ENCODE results near the gene STK40. TPM values are rescaled to one million over a fixed set of nuclear protein-coding genes. Genes with fewer than 3 reads are reported as not detected.

The STK40 gene
- total RNA-seq, 2 experiments from 2014 or later, result 43.8 to 83.9 TPM

DNA sequence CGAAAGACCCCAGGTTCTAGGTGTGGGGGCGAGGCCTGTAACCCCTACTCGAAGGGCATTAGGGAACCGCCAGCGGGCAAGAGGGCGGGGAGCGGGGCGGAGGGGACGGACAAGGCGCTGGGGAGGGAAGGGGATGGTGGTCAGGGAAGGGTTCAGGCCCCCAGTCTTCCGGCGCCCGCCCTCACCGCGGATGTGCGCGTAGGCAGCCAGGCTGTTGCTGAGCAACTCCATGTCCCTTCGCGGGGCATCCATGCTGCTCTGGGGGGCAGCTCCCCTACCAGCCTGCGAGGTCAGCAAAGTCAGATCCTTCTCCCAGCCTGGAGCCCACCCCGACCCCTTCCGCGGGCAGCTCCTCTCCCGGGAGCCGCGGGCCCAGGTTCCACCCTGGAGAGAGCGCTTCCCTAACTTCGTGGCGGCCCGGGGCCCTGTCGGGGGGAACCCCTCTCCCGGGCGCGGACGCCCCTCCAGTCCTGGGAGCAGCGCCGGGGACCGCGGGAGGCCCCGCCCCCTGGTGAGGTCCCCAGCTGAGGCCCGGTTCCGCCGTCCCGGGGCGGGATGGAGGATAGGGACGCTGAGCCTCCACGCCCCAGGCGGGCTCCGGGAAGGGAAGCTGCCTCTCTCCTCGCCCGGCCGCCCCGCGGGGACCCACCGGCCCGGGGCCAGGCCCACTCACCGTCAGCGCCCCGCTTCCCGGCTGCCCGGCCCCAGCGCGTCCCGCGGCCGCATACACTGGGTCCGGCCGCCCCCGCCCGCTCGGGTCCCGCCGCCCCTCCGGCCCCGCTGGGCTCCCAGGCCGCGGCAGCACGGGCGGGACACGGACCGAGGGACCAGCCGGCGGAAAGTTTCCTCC is 62.7 kb downstream of the STK40 start:
- Histone ChIP-seq H3K36me3 (ENCODE audit: insufficient read depth, low read length) (no peaks in the 10 kb centered on the region), H3K79me2 (ENCODE audit: insufficient read depth, low read depth, low read length) (no peaks in the 10 kb centered on the region), H3K4me2 (ENCODE audit: low read length) (peak overlapping the region; percentile 61), H3K9me3 (ENCODE audit: low read length) (no peaks in the 10 kb centered on the region), H3K27ac (ENCODE audit: low read depth, low read length, poor library complexity, severe bottlenecking) (no peak overlapping the region), H3K4me3 (ENCODE audit: low read depth, low read length, poor library complexity, severe bottlenecking) (peak overlapping the region; percentile 56), H3K9me2 (ENCODE audit: insufficient read depth, low read length) (no peaks in the 10 kb centered on the region), H3K4me1 (ENCODE audit: insufficient read depth, low read length, poor library complexity, severe bottlenecking) (peaks cover 28% of the 10 kb centered on the region), H4K20me1 (ENCODE audit: insufficient read depth, low read length) (no peaks in the 10 kb centered on the region), H2AFZ (ENCODE audit: low read length) (0 out of 2 replicates have a peak overlapping the region, but pooled peaks have one; percentile 42)
- POLR2A ChIA-PET, result interaction anchor here (0.6 kb wide), 1 partner anchor 137 kb away, joined by 3 read pairs; no protein-coding TSS in a partner anchor
- no TSS peak for BruUV-seq (replicated peaks)
- intact Hi-C loops (cut with micrococcal nuclease; ENCODE audit: unreplicated experiment), result no loop called here
- DNase-seq (ENCODE audit: low spot score), result no peak
- TF ChIP-seq, protein P1, sequence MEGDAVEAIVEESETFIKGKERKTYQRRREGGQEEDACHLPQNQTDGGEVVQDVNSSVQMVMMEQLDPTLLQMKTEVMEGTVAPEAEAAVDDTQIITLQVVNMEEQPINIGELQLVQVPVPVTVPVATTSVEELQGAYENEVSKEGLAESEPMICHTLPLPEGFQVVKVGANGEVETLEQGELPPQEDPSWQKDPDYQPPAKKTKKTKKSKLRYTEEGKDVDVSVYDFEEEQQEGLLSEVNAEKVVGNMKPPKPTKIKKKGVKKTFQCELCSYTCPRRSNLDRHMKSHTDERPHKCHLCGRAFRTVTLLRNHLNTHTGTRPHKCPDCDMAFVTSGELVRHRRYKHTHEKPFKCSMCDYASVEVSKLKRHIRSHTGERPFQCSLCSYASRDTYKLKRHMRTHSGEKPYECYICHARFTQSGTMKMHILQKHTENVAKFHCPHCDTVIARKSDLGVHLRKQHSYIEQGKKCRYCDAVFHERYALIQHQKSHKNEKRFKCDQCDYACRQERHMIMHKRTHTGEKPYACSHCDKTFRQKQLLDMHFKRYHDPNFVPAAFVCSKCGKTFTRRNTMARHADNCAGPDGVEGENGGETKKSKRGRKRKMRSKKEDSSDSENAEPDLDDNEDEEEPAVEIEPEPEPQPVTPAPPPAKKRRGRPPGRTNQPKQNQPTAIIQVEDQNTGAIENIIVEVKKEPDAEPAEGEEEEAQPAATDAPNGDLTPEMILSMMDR (conservative IDR thresholded peaks at IDR 0.05; ENCODE audit: low read length), result no peak
- no peak for TF ChIP-seq EZH2phosphoT487 (IDR thresholded peaks at IDR 0.05; ENCODE audit: borderline replicate concordance, low read depth, low read length)
- CTCF ChIA-PET (ENCODE audit: unreplicated experiment), result no interaction called here

DNA sequence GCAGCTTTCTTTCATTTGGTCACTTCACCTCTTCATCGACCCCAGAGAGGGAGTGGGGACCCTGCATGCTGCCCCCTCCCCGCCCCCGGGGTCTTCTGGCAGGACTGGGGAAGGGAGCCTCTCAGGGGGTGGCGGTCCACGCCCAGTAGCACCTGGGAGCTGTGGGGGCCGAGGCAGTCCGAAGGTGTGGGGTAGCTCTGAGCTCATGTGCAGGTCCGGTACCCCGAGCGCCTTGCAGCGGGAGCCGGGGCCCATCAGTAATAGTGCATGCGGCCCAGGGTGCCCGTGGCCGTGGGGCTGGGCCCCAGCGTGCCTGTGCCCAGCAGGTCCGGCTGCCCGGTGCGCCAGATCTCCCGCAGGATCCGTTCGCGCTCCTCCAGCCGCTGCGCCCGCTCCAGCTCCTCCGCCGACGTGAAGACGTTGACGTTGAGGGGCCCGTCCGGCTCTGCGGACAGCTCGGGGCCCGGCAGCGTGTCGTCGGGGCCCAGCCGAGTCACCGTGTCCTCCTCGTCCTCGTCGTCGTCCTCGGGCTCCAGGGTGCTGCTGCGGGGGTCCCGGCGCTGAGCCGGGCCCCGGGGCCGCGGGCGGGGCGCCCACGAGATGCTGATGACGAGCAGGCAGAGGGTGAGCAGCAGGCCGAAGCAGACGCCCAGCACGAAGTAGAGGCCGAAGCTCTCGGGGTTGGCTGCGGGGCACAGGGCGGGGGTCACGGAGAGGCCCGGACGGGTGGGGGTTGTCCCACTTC is 63.5 kb downstream of the STK40 start:
- BruUV-seq (replicated peaks), result no TSS peak
- intact Hi-C loops (cut with micrococcal nuclease; ENCODE audit: unreplicated experiment), result no loop called here
- DNase-seq (ENCODE audit: low spot score), result no peak

More for the DNA sequence above, 63.5 kb downstream of the STK40 start:
- Histone ChIP-seq H3K4me1 (ENCODE audit: insufficient read depth, low read length, poor library complexity, severe bottlenecking) (peaks cover 26% of the 10 kb centered on the region), H3K79me2 (ENCODE audit: insufficient read depth, low read depth, low read length) (no peaks in the 10 kb centered on the region), H3K36me3 (ENCODE audit: insufficient read depth, low read length) (no peaks in the 10 kb centered on the region), H4K20me1 (ENCODE audit: insufficient read depth, low read length) (no peaks in the 10 kb centered on the region), H3K27ac (ENCODE audit: low read depth, low read length, poor library complexity, severe bottlenecking) (no peak overlapping the region), H3K9me3 (ENCODE audit: low read length) (no peaks in the 10 kb centered on the region), H3K4me2 (ENCODE audit: low read length) (peak overlapping the region; percentile 61; the same call in 1 of the 2 replicates), H3K4me3 (ENCODE audit: low read depth, low read length, poor library complexity, severe bottlenecking) (no peak overlapping the region), H3K9me2 (ENCODE audit: insufficient read depth, low read length) (no peaks in the 10 kb centered on the region), H2AFZ (ENCODE audit: low read length) (no peak overlapping the region)
- ChIA-PET CTCF (ENCODE audit: unreplicated experiment) (interaction anchor here (0.6 kb wide), 2 partner anchors 20 to 236 kb away, joined by 3 read pairs; no protein-coding TSS in a partner anchor), POLR2A (interaction anchor here (0.6 kb wide), 2 partner anchors 138 to 1534 kb away, joined by 3 read pairs; no protein-coding TSS in a partner anchor)
- TF ChIP-seq EZH2phosphoT487 (IDR thresholded peaks at IDR 0.05; ENCODE audit: borderline replicate concordance, low read depth, low read length), result no peak
- TF ChIP-seq, protein P1 (conservative IDR thresholded peaks at IDR 0.05; ENCODE audit: low read length), result no peak

Measured in OCI-LY7 (cell line).